ENCODE measurements around the gene KIF5A.

Gene KIF5A

GRCh38 chr12:57519796-57520052, 30.1 kb upstream of the KIF5A start:
- Histone ChIP-seq H3K27me3 (replicated peaks; ENCODE audit: control insufficient read depth, insufficient read depth, low read length, poor library complexity, severe bottlenecking) (no peaks in the 10 kb centered on the region), H3K36me3 (ENCODE audit: control insufficient read depth, insufficient read depth, low read length) (peaks cover 28% of the 10 kb centered on the region), H3K27ac (ENCODE audit: insufficient read depth, low read length, poor library complexity, severe bottlenecking) (peak overlapping the region; percentile 95), H3K9me3 (ENCODE audit: control insufficient read depth, low read length) (no peaks in the 10 kb centered on the region), H3K4me3 (ENCODE audit: insufficient read depth, low read depth, low read length, poor library complexity, severe bottlenecking) (peak overlapping the region; percentile 71), H3K4me1 (ENCODE audit: control insufficient read depth, insufficient read depth, low read length, poor library complexity, severe bottlenecking) (peaks cover 39% of the 10 kb centered on the region)
- peak in 1 of 3 donors; percentile 15 for DNase-seq

GRCh38 chr12:57520053-57520818, 29.6 kb upstream of the KIF5A start, which contains the start of gene DDIT3:
TSS of gene DDIT3 (minus strand) at chr12:57520514. CDS start at chr12:57517406, 3,108 bp downstream.
- Histone ChIP-seq H3K36me3 (ENCODE audit: control insufficient read depth, insufficient read depth, low read length) (peaks cover 27% of the 10 kb centered on the region), H3K4me1 (ENCODE audit: control insufficient read depth, insufficient read depth, low read length, poor library complexity, severe bottlenecking) (peaks cover 39% of the 10 kb centered on the region), H3K9me3 (ENCODE audit: control insufficient read depth, low read length) (no peaks in the 10 kb centered on the region)

GRCh38 chr12:57521525-57522010, 28.3 kb upstream of the KIF5A start:
- H3K27ac ChIP-seq (ENCODE audit: insufficient read depth, low read length, poor library complexity, severe bottlenecking) = peak overlapping the region; percentile 89
- H3K36me3 ChIP-seq (ENCODE audit: control insufficient read depth, insufficient read depth, low read length) = peaks cover 25% of the 10 kb centered on the region
- H3K4me3 ChIP-seq (ENCODE audit: insufficient read depth, low read depth, low read length, poor library complexity, severe bottlenecking) = peak overlapping the region; percentile 41
- no peaks in the 10 kb centered on the region for H3K9me3 ChIP-seq (ENCODE audit: control insufficient read depth, low read length)
- no peak for DNase-seq
- H3K27me3 ChIP-seq (replicated peaks; ENCODE audit: control insufficient read depth, insufficient read depth, low read length, poor library complexity, severe bottlenecking) = no peaks in the 10 kb centered on the region
- H3K4me1 ChIP-seq (ENCODE audit: control insufficient read depth, insufficient read depth, low read length, poor library complexity, severe bottlenecking) = peaks cover 39% of the 10 kb centered on the region

More at GRCh38 chr12:57520053-57520818, 29.6 kb upstream of the KIF5A start, which contains the start of gene DDIT3:
- H3K27ac ChIP-seq (ENCODE audit: insufficient read depth, low read length, poor library complexity, severe bottlenecking) = peak within 1 kb of the TSS; percentile 95
- H3K27me3 ChIP-seq (replicated peaks; ENCODE audit: control insufficient read depth, insufficient read depth, low read length, poor library complexity, severe bottlenecking) = no peaks in the 10 kb centered on the region
- peak; percentile 99 to 100 (median 100) for DNase-seq
- peak within 1 kb of the TSS; percentile 71 for H3K4me3 ChIP-seq (ENCODE audit: insufficient read depth, low read depth, low read length, poor library complexity, severe bottlenecking)

GRCh38 chr12:57522011-57522886, 27.6 kb upstream of the KIF5A start, which contains the start of gene MBD6:
TSS of gene MBD6 (plus strand) at chr12:57522824. CDS start at chr12:57524304, 1,480 bp downstream.
- H3K9me3 ChIP-seq (ENCODE audit: control insufficient read depth, low read length) = no peaks in the 10 kb centered on the region
- peaks cover 39% of the 10 kb centered on the region for H3K4me1 ChIP-seq (ENCODE audit: control insufficient read depth, insufficient read depth, low read length, poor library complexity, severe bottlenecking)
- H3K36me3 ChIP-seq (ENCODE audit: control insufficient read depth, insufficient read depth, low read length) = peaks cover 25% of the 10 kb centered on the region
- peak; percentile 83 to 92 (median 88) for DNase-seq
- no peaks in the 10 kb centered on the region for H3K27me3 ChIP-seq (replicated peaks; ENCODE audit: control insufficient read depth, insufficient read depth, low read length, poor library complexity, severe bottlenecking)
- H3K4me3 ChIP-seq (ENCODE audit: insufficient read depth, low read depth, low read length, poor library complexity, severe bottlenecking) = peak within 1 kb of the TSS; percentile 44
- H3K27ac ChIP-seq (ENCODE audit: insufficient read depth, low read length, poor library complexity, severe bottlenecking) = peak within 1 kb of the TSS; percentile 89

GRCh38 chr12:57522887-57523705, 26.7 kb upstream of the KIF5A start:
- peaks cover 39% of the 10 kb centered on the region for H3K4me1 ChIP-seq (ENCODE audit: control insufficient read depth, insufficient read depth, low read length, poor library complexity, severe bottlenecking)
- DNase-seq = peak in 2 of 3 donors; percentile 52 to 53
- H3K36me3 ChIP-seq (ENCODE audit: control insufficient read depth, insufficient read depth, low read length) = peaks cover 31% of the 10 kb centered on the region

GRCh38 chr12:57523706-57524614, 25.9 kb upstream of the KIF5A start:
- Histone ChIP-seq H3K36me3 (ENCODE audit: control insufficient read depth, insufficient read depth, low read length) (peaks cover 40% of the 10 kb centered on the region), H3K4me3 (ENCODE audit: insufficient read depth, low read depth, low read length, poor library complexity, severe bottlenecking) (peak overlapping the region; percentile 44), H3K27ac (ENCODE audit: insufficient read depth, low read length, poor library complexity, severe bottlenecking) (peak overlapping the region; percentile 89), H3K9me3 (ENCODE audit: control insufficient read depth, low read length) (no peaks in the 10 kb centered on the region), H3K27me3 (replicated peaks; ENCODE audit: control insufficient read depth, insufficient read depth, low read length, poor library complexity, severe bottlenecking) (no peaks in the 10 kb centered on the region), H3K4me1 (ENCODE audit: control insufficient read depth, insufficient read depth, low read length, poor library complexity, severe bottlenecking) (peaks cover 38% of the 10 kb centered on the region)
- no peak for DNase-seq

More at GRCh38 chr12:57522887-57523705, 26.7 kb upstream of the KIF5A start:
- peak overlapping the region; percentile 89 for H3K27ac ChIP-seq (ENCODE audit: insufficient read depth, low read length, poor library complexity, severe bottlenecking)
- H3K4me3 ChIP-seq (ENCODE audit: insufficient read depth, low read depth, low read length, poor library complexity, severe bottlenecking) = peak overlapping the region; percentile 44
- H3K9me3 ChIP-seq (ENCODE audit: control insufficient read depth, low read length) = no peaks in the 10 kb centered on the region
- no peaks in the 10 kb centered on the region for H3K27me3 ChIP-seq (replicated peaks; ENCODE audit: control insufficient read depth, insufficient read depth, low read length, poor library complexity, severe bottlenecking)

- Histone ChIP-seq H3K9me3 (ENCODE audit: control insufficient read depth, low read length) (no peaks in the 10 kb centered on the region), H3K27me3 (replicated peaks; ENCODE audit: control insufficient read depth, insufficient read depth, low read length, poor library complexity, severe bottlenecking) (no peaks in the 10 kb centered on the region), H3K27ac (ENCODE audit: insufficient read depth, low read length, poor library complexity, severe bottlenecking) (no peak overlapping the region), H3K36me3 (ENCODE audit: control insufficient read depth, insufficient read depth, low read length) (peaks cover 48% of the 10 kb centered on the region), H3K4me3 (ENCODE audit: insufficient read depth, low read depth, low read length, poor library complexity, severe bottlenecking) (no peak overlapping the region), H3K4me1 (ENCODE audit: control insufficient read depth, insufficient read depth, low read length, poor library complexity, severe bottlenecking) (peaks cover 30% of the 10 kb centered on the region)
- DNase-seq = no peak
Measured at GRCh38 chr12:57524814-57525614, 24.8 kb upstream of the KIF5A start.

GRCh38 chr12:57525615-57526383, 24.0 kb upstream of the KIF5A start:
- H3K27ac ChIP-seq (ENCODE audit: insufficient read depth, low read length, poor library complexity, severe bottlenecking) = no peak overlapping the region
- peaks cover 56% of the 10 kb centered on the region for H3K36me3 ChIP-seq (ENCODE audit: control insufficient read depth, insufficient read depth, low read length)
- H3K4me3 ChIP-seq (ENCODE audit: insufficient read depth, low read depth, low read length, poor library complexity, severe bottlenecking) = no peak overlapping the region
- no peak for DNase-seq
- H3K4me1 ChIP-seq (ENCODE audit: control insufficient read depth, insufficient read depth, low read length, poor library complexity, severe bottlenecking) = peaks cover 29% of the 10 kb centered on the region
- no peaks in the 10 kb centered on the region for H3K9me3 ChIP-seq (ENCODE audit: control insufficient read depth, low read length)
- no peaks in the 10 kb centered on the region for H3K27me3 ChIP-seq (replicated peaks; ENCODE audit: control insufficient read depth, insufficient read depth, low read length, poor library complexity, severe bottlenecking)

Data from effector memory CD4-positive, alpha-beta T cell (primary cell).